ENCODE data around the gene FKBP2. TPM values are rescaled to one million over a fixed set of nuclear protein-coding genes. Genes with fewer than 3 reads are reported as not detected.

Gene FKBP2
- total RNA-seq, 4 donors from 2014 or later: 45.5 to 78.3 (median 58.4) TPM

GRCh38 chr11:64284048-64284961 lies 43.4 kb downstream of the FKBP2 start, which contains the start of gene BAD:
Gene BAD, minus strand, starts transcription at chr11:64284665. Its CDS starts 297 bp downstream, at chr11:64284368.
- TF ChIP-seq POLR2A (IDR thresholded peaks at IDR 0.05) (peak in 1 of 2 donors; percentile 56), EP300 (IDR thresholded peaks at IDR 0.05) (no peak), POLR2AphosphoS5 (IDR thresholded peaks at IDR 0.05) (peak; percentile 49)
- ATAC-seq: peak; percentile 93
- Histone ChIP-seq H3K27me3 (no peaks in the 10 kb centered on the region), H3K36me3 (peaks cover 0 to 46% of the 10 kb centered on the region in 2 donors), H3K9me3 (no peaks in the 10 kb centered on the region), H3K4me3 (peak within 1 kb of the TSS; percentile 72), H3K4me1 (peaks cover 0 to 54% (median 22%) of the 10 kb centered on the region in 3 donors), H3K27ac (peak within 1 kb of the TSS; percentile 87 to 97 (median 94))
- WGBS, 2 donors (ENCODE audit: low coverage in 1 of 2): 0 to 6% methylated on average over 2 to 3 of the region's 44 CpGs

- Histone ChIP-seq H3K36me3 (peaks cover 0 to 48% of the 10 kb centered on the region in 2 donors), H3K4me3 (peak within 1 kb of the TSS; percentile 72), H3K9me3 (no peaks in the 10 kb centered on the region), H3K4me1 (peaks cover 0 to 54% (median 22%) of the 10 kb centered on the region in 3 donors), H3K27ac (peak within 1 kb of the TSS; percentile 87 to 97 (median 94)), H3K27me3 (peaks cover 8% of the 10 kb centered on the region)
- 0% methylated on average over 6 of the region's 102 CpGs; no CpG with 5 or more reads in 1 of the 2 donors for WGBS, 2 donors (ENCODE audit: low coverage in 1 of 2)
- peak; percentile 79 for ATAC-seq
- TF ChIP-seq POLR2A (IDR thresholded peaks at IDR 0.05): peak; percentile 33 to 40
- TF ChIP-seq EP300 (IDR thresholded peaks at IDR 0.05): no peak
- TF ChIP-seq CTCF (IDR thresholded peaks at IDR 0.05): peak in 1 of 4 experiments; percentile 17
- TF ChIP-seq POLR2AphosphoS5 (IDR thresholded peaks at IDR 0.05): peak; percentile 23
Observed at GRCh38 chr11:64284962-64285884, 44.3 kb downstream of the FKBP2 start, which contains the start of gene GPR137. Gene GPR137, plus strand, starts transcription at chr11:64285848. Its CDS starts 677 bp downstream, at chr11:64286525.

- Histone ChIP-seq H3K4me3 (peak overlapping the region; percentile 72), H3K27me3 (peaks cover 17% of the 10 kb centered on the region), H3K27ac (peak overlapping the region; percentile 87 to 97 (median 94)), H3K4me1 (peaks cover 0 to 57% (median 25%) of the 10 kb centered on the region in 3 donors), H3K36me3 (peaks cover 0 to 41% of the 10 kb centered on the region in 2 donors), H3K9me3 (no peaks in the 10 kb centered on the region)
- no peak for ATAC-seq
- no peak for TF ChIP-seq POLR2A (IDR thresholded peaks at IDR 0.05)
- no peak for TF ChIP-seq EP300 (IDR thresholded peaks at IDR 0.05)
- TF ChIP-seq CTCF (IDR thresholded peaks at IDR 0.05): no peak
- WGBS, 2 donors (ENCODE audit: low coverage in 1 of 2): 67 to 87% methylated on average over 3 to 13 of the region's 40 CpGs
Observed at GRCh38 chr11:64285885-64286800, 45.2 kb downstream of the FKBP2 start.

- 81% methylated on average over 3 of the region's 9 CpGs; no CpG with 5 or more reads in 1 of the 2 donors for WGBS, 2 donors (ENCODE audit: low coverage in 1 of 2)
- Histone ChIP-seq H3K4me1 (peaks cover 0 to 57% (median 30%) of the 10 kb centered on the region in 3 donors), H3K27me3 (peaks cover 23% of the 10 kb centered on the region), H3K4me3 (no peak overlapping the region), H3K27ac (no peak overlapping the region), H3K9me3 (no peaks in the 10 kb centered on the region), H3K36me3 (peaks cover 0 to 35% of the 10 kb centered on the region in 2 donors)
- no peak for TF ChIP-seq POLR2A (IDR thresholded peaks at IDR 0.05)
- TF ChIP-seq POLR2AphosphoS5 (IDR thresholded peaks at IDR 0.05): no peak
- TF ChIP-seq EP300 (IDR thresholded peaks at IDR 0.05): no peak
- no peak for TF ChIP-seq CTCF (IDR thresholded peaks at IDR 0.05)
- ATAC-seq: no peak
Observed at GRCh38 chr11:64286801-64287159, 45.9 kb downstream of the FKBP2 start.
